Measurements from ENCODE around the gene CDH12. TPM values are rescaled to one million over a fixed set of nuclear protein-coding genes. Genes with fewer than 3 reads are reported as not detected.
"Not testable (repeated sequence)": the region's sequence is repeated elsewhere in the genome, so short reads cannot be mapped to it uniquely, and the experiment has no call there.

Gene CDH12
- total RNA-seq, 4 donors from 2014 or later = not detected

GRCh38 chr5:22614486-22615094, 238.6 kb downstream of the CDH12 start:
- ATAC-seq (ENCODE audit: low FRiP score) = no peak
- no peak for DNase-seq (ENCODE audit: low spot score)
- no peak for TF ChIP-seq CTCF (IDR thresholded peaks at IDR 0.05)

- TF ChIP-seq CTCF (IDR thresholded peaks at IDR 0.05) = no peak
- no peak for DNase-seq (ENCODE audit: low spot score)
- ATAC-seq (ENCODE audit: low FRiP score) = no peak
Observed at GRCh38 chr5:22612928-22613327, 240.2 kb downstream of the CDH12 start.

- ATAC-seq (ENCODE audit: low FRiP score) (no peak), DNase-seq (ENCODE audit: low spot score) (no peak)
- TF ChIP-seq CTCF (IDR thresholded peaks at IDR 0.05) = no peak
Observed at GRCh38 chr5:22611327-22611726, 241.8 kb downstream of the CDH12 start.

- not testable (repeated sequence) for ATAC-seq (ENCODE audit: low FRiP score); DNase-seq (ENCODE audit: low spot score)
Observed at GRCh38 chr5:22607498-22607897, 245.6 kb downstream of the CDH12 start.

- no peak for ATAC-seq (ENCODE audit: low FRiP score)
- no peak for TF ChIP-seq CTCF (IDR thresholded peaks at IDR 0.05)
- no peak for DNase-seq (ENCODE audit: low spot score)
Observed at GRCh38 chr5:22605473-22605872, 247.7 kb downstream of the CDH12 start.

- DNase-seq (ENCODE audit: low spot score) (no peak), ATAC-seq (ENCODE audit: low FRiP score) (no peak)
- TF ChIP-seq CTCF (IDR thresholded peaks at IDR 0.05) = no peak
Observed at GRCh38 chr5:22604711-22605110, 248.4 kb downstream of the CDH12 start.

GRCh38 chr5:22598796-22599195, 254.3 kb downstream of the CDH12 start:
- no peak for TF ChIP-seq CTCF (IDR thresholded peaks at IDR 0.05)
- DNase-seq (ENCODE audit: low spot score) = no peak
- no peak for ATAC-seq (ENCODE audit: low FRiP score)
